NCI-H1436 (cell line): ENCODE measurements around the gene LPIN3.

ENCODE experiments used
- DNase-seq: peaks from one replicate; lab custom pipeline; 2025; lab: John Stamatoyannopoulos, UW

LPIN3 gene

GRCh38 chr20:41393705-41394066 lies 53.1 kb downstream of the LPIN3 start:
- DNase-seq, result no peak

GRCh38 chr20:41394081-41394480 lies 53.5 kb downstream of the LPIN3 start:
- no peak for DNase-seq

- DNase-seq, result no peak
Observed at GRCh38 chr20:41394931-41395666, 54.5 kb downstream of the LPIN3 start.

- no peak for DNase-seq
Observed at GRCh38 chr20:41395667-41396664, 55.3 kb downstream of the LPIN3 start.

- DNase-seq, result no peak
Observed at GRCh38 chr20:41398408-41398807, 57.8 kb downstream of the LPIN3 start.

- no peak for DNase-seq
Observed at GRCh38 chr20:41403604-41404003, 63.0 kb downstream of the LPIN3 start.

- no peak for DNase-seq
Observed at GRCh38 chr20:41405436-41405835, 64.8 kb downstream of the LPIN3 start.

GRCh38 chr20:41406353-41406752 lies 65.7 kb downstream of the LPIN3 start:
- DNase-seq, result no peak

GRCh38 chr20:41406896-41407444 lies 66.3 kb downstream of the LPIN3 start:
- no peak for DNase-seq

GRCh38 chr20:41407607-41408006 lies 67.0 kb downstream of the LPIN3 start:
- no peak for DNase-seq

- DNase-seq, result no peak
Observed at GRCh38 chr20:41408156-41408794, 67.7 kb downstream of the LPIN3 start.

GRCh38 chr20:41408986-41409385 lies 68.4 kb downstream of the LPIN3 start:
- no peak for DNase-seq
